Stimulated activated CD8-positive, alpha-beta memory T cell treated with anti-CD3 and anti-CD28 coated beads, Interleukin-4, amount 100 ng/mL, for 1 hour (primary cell): ENCODE data around the gene JUND.

ENCODE experiments used
- DNase-seq, 2 donors: peaks; one replicate each; pipeline ENCODE4 v3.0.0-alpha.2; 2020; ENCODE audit warnings: low read depth in 2 of 2, low spot score in 1 of 2

Gene JUND

GRCh38 chr19:18249834-18250233, 31.6 kb downstream of the JUND start:
- DNase-seq = no peak

- DNase-seq = no peak
These were observed 36.1 kb downstream of the JUND start for GRCh38 chr19:18245297-18245696.

- DNase-seq = no peak
These were observed 42.1 kb downstream of the JUND start for GRCh38 chr19:18239303-18239702.

- no peak for DNase-seq
These were observed 47.2 kb downstream of the JUND start for GRCh38 chr19:18234194-18234593.

- DNase-seq = peak in 1 of 2 donors; percentile 9
These were observed 48.1 kb downstream of the JUND start for GRCh38 chr19:18233224-18233825.

- no peak for DNase-seq
These were observed 48.7 kb downstream of the JUND start for GRCh38 chr19:18232540-18233223.

- no peak for DNase-seq
These were observed 49.6 kb downstream of the JUND start for GRCh38 chr19:18231775-18232174.

- DNase-seq = no peak
These were observed 50.3 kb downstream of the JUND start for GRCh38 chr19:18230941-18231734.

- no peak for DNase-seq
These were observed 51.5 kb downstream of the JUND start for GRCh38 chr19:18229915-18230314.
